DOHH2 (cell line): Measurements from ENCODE around the gene VPS8.

Experiments
- H3F3A ChIP-seq: fragments of 200-600 bp; sonication (generic), shearing (Covaris generic); 2 replicates; pipeline ENCODE4 v1.6.0; 2016; ENCODE audit warnings: antibody characterized with exemption, mild to moderate bottlenecking; ENCODE audit not compliant: control insufficient read depth, insufficient read depth
- H3K27ac ChIP-seq: fragments of 200-600 bp; sonication (generic); 2 replicates; pipeline ENCODE4 v1.5.1; 2014; ENCODE audit warnings: low read depth, mild to moderate bottlenecking, low read length, moderate library complexity
- H3K27me3 ChIP-seq: fragments of 200-600 bp; sonication (generic); 2 replicates; pipeline ENCODE4 v1.6.1; 2014; ENCODE audit warnings: mild to moderate bottlenecking, low read length, mixed read lengths; ENCODE audit not compliant: control insufficient read depth
- H3K36me3 ChIP-seq: fragments of 200-600 bp; sonication (generic); 2 replicates; pipeline ENCODE4 v1.6.1; 2014; ENCODE audit warnings: mild to moderate bottlenecking, low read length, moderate library complexity, mixed read lengths; ENCODE audit not compliant: control insufficient read depth
- H3K4me1 ChIP-seq: fragments of 200-600 bp; sonication (generic); 2 replicates; pipeline ENCODE4 v1.6.1; 2014; ENCODE audit warnings: mild to moderate bottlenecking, low read length, mixed read lengths; ENCODE audit not compliant: control insufficient read depth
- H3K4me2 ChIP-seq: fragments of 200-600 bp; sonication (generic); 2 replicates; pipeline ENCODE4 v1.6.0; 2014; ENCODE audit warnings: mild to moderate bottlenecking, low read length, moderate library complexity
- H3K4me3 ChIP-seq: fragments of 200-600 bp; sonication (generic); 2 replicates; pipeline ENCODE4 v1.5.1; 2014; ENCODE audit warnings: mild to moderate bottlenecking, low read length, mixed read lengths
- H3K79me2 ChIP-seq: fragments of 200-600 bp; sonication (generic); 2 replicates; pipeline ENCODE4 v1.6.1; 2014; ENCODE audit warnings: mild to moderate bottlenecking, low read length, mixed read lengths; ENCODE audit not compliant: control insufficient read depth
- H3K9me2 ChIP-seq: fragments of 200-600 bp; sonication (generic); replicated peaks from 2 replicates; pipeline ENCODE4 v1.6.1; 2014; ENCODE audit warnings: mild to moderate bottlenecking, low read length, mixed read lengths; ENCODE audit not compliant: control insufficient read depth
- H3K9me3 ChIP-seq: fragments of 200-600 bp; sonication (generic); 2 replicates; pipeline ENCODE4 v1.6.1; 2014; ENCODE audit warnings: antibody characterized with exemption, low read length, mixed read lengths; ENCODE audit not compliant: control insufficient read depth, insufficient read depth
- H4K20me1 ChIP-seq: fragments of 200-600 bp; sonication (generic); 2 replicates; pipeline ENCODE4 v1.6.0; 2014; ENCODE audit warnings: low read depth, mild to moderate bottlenecking, antibody characterized with exemption, low read length, moderate library complexity; ENCODE audit not compliant: control insufficient read depth, insufficient read depth
- CTCF ChIP-seq: fragments of 200-600 bp; sonication (generic); IDR thresholded peaks from one replicate; pipeline ENCODE4 v1.5.1; 2014; ENCODE audit warnings: antibody characterized with exemption, mild to moderate bottlenecking, low read depth, low read length; ENCODE audit not compliant: poor library complexity, severe bottlenecking
- EZH2phosphoT487 ChIP-seq: fragments of 200-600 bp; sonication (generic); IDR thresholded peaks from 2 replicates; pipeline ENCODE4 v1.6.1; 2017; ENCODE audit warnings: borderline replicate concordance, mild to moderate bottlenecking, antibody characterized with exemption, low read length, moderate library complexity, mixed read lengths

The VPS8 gene

GRCh38 chr3:184977796-184978195 lies 165.8 kb downstream of the VPS8 start:
- no peaks in the 10 kb centered on the region; the same call in 1 of the 2 replicates for H3K36me3 ChIP-seq
- no peak overlapping the region for H3K27ac ChIP-seq
- H3K9me2 ChIP-seq = no peaks in the 10 kb centered on the region
- no peaks in the 10 kb centered on the region for H3K4me1 ChIP-seq
- no peaks in the 10 kb centered on the region for H3K9me3 ChIP-seq
- H3K79me2 ChIP-seq = no peaks in the 10 kb centered on the region
- no peak overlapping the region for H3K4me2 ChIP-seq
- H3F3A ChIP-seq = no peaks in the 10 kb centered on the region
- TF ChIP-seq CTCF = no peak
- no peak for TF ChIP-seq EZH2phosphoT487
- no peaks in the 10 kb centered on the region for H4K20me1 ChIP-seq
- no peaks in the 10 kb centered on the region for H3K27me3 ChIP-seq
- H3K4me3 ChIP-seq = no peak overlapping the region

GRCh38 chr3:184981071-184981470 lies 169.1 kb downstream of the VPS8 start:
- Histone ChIP-seq H4K20me1 (no peaks in the 10 kb centered on the region), H3K36me3 (no peaks in the 10 kb centered on the region), H3K9me3 (no peaks in the 10 kb centered on the region), H3K27ac (no peak overlapping the region), H3F3A (no peaks in the 10 kb centered on the region), H3K9me2 (no peaks in the 10 kb centered on the region), H3K27me3 (no peaks in the 10 kb centered on the region), H3K4me1 (peaks cover 3% of the 10 kb centered on the region; the same call in 1 of the 2 replicates), H3K4me3 (no peak overlapping the region), H3K79me2 (no peaks in the 10 kb centered on the region), H3K4me2 (no peak overlapping the region)
- TF ChIP-seq EZH2phosphoT487 = no peak
- TF ChIP-seq CTCF = no peak

- TF ChIP-seq EZH2phosphoT487 (no peak), CTCF (no peak)
- Histone ChIP-seq H3K36me3 (no peaks in the 10 kb centered on the region), H3K79me2 (no peaks in the 10 kb centered on the region), H3K9me2 (no peaks in the 10 kb centered on the region), H3K27ac (no peak overlapping the region), H3K4me3 (no peak overlapping the region), H3K27me3 (no peaks in the 10 kb centered on the region), H3K4me1 (peaks cover 3% of the 10 kb centered on the region; the same call in 1 of the 2 replicates), H3K9me3 (no peaks in the 10 kb centered on the region), H3F3A (no peaks in the 10 kb centered on the region), H3K4me2 (no peak overlapping the region), H4K20me1 (no peaks in the 10 kb centered on the region)
Observed at GRCh38 chr3:184982076-184982475, 170.1 kb downstream of the VPS8 start.

GRCh38 chr3:184985586-184985985 lies 173.6 kb downstream of the VPS8 start:
- TF ChIP-seq CTCF (no peak), EZH2phosphoT487 (no peak)
- H3K27ac ChIP-seq = no peak overlapping the region
- H3K4me2 ChIP-seq = no peak overlapping the region
- H3F3A ChIP-seq = no peaks in the 10 kb centered on the region
- no peaks in the 10 kb centered on the region for H3K36me3 ChIP-seq
- no peaks in the 10 kb centered on the region for H3K9me2 ChIP-seq
- no peaks in the 10 kb centered on the region for H3K27me3 ChIP-seq
- H4K20me1 ChIP-seq = no peaks in the 10 kb centered on the region
- no peak overlapping the region for H3K4me3 ChIP-seq
- peaks cover 3% of the 10 kb centered on the region; the same call in 1 of the 2 replicates for H3K4me1 ChIP-seq
- H3K9me3 ChIP-seq = no peaks in the 10 kb centered on the region
- no peaks in the 10 kb centered on the region for H3K79me2 ChIP-seq
